PC-9 (cell line): ENCODE results near the gene CIT. TPM values are rescaled to one million over a fixed set of nuclear protein-coding genes. Genes with fewer than 3 reads are reported as not detected.
"Not testable (repeated sequence)": the region's sequence is repeated elsewhere in the genome, so short reads cannot be mapped to it uniquely, and the experiment has no call there.

ENCODE experiments used
- BruUV-seq: library from RNA; stranded (reverse); fragments of 400-500 nt; replicated peaks from 2 replicates; lab custom pipeline; 2021; lab: Mats Ljungman, UMichigan
- CTCF ChIA-PET: fragments of 300-600 bp; sonication (Branson Sonifier 250); formaldehyde crosslinking; loops from one replicate; lab custom pipeline; 2022; ENCODE audit warnings: antibody characterized with exemption; lab: Charles Lee
- POLR2A ChIA-PET: fragments of 300-600 bp; sonication (Branson Sonifier 250); formaldehyde crosslinking; loops from one replicate; lab custom pipeline; 2022; ENCODE audit warnings: antibody characterized with exemption; ENCODE audit not compliant: unreplicated experiment; lab: Charles Lee
- DNase-seq, 2 experiments: peaks; one replicate each; pipeline versions ENCODE4 v3.0.0 to v3.0.0-alpha.2; 2015 to 2022; ENCODE audit warnings: mixed read lengths in 1 of 2
- H2AFZ ChIP-seq: fragments of 200-600 bp; sonication (generic); 2 replicates; pipeline ENCODE4 v1.8.1; 2017; ENCODE audit warnings: antibody characterized with exemption
- H3F3A ChIP-seq: fragments of 200-600 bp; sonication (generic); 2 replicates; pipeline ENCODE4 v1.8.1; 2017; ENCODE audit warnings: antibody characterized with exemption, mild to moderate bottlenecking, low read depth; ENCODE audit not compliant: insufficient read depth
- H3K27ac ChIP-seq: fragments of 200-600 bp; sonication (generic); 2 replicates; pipeline ENCODE4 v1.6.1; 2016; ENCODE audit warnings: mixed run types
- H3K27me3 ChIP-seq: fragments of 200-600 bp; sonication (generic); 2 replicates; pipeline ENCODE4 v1.6.1; 2016; ENCODE audit warnings: low read depth, mixed run types; ENCODE audit not compliant: insufficient read depth
- H3K36me3 ChIP-seq: fragments of 200-600 bp; sonication (generic); 2 replicates; pipeline ENCODE4 v1.6.1; 2016; ENCODE audit warnings: low read depth, mixed run types
- H3K4me1 ChIP-seq: fragments of 200-600 bp; sonication (generic); replicated peaks from 2 replicates; pipeline ENCODE4 v1.6.1; 2016; ENCODE audit warnings: mixed run types; ENCODE audit not compliant: insufficient read depth
- H3K4me2 ChIP-seq: fragments of 200-600 bp; sonication (generic); 2 replicates; pipeline ENCODE4 v1.6.1; 2017; ENCODE audit warnings: mixed run types
- H3K4me3 ChIP-seq: fragments of 200-600 bp; sonication (generic); 2 replicates; pipeline ENCODE4 v1.6.1; 2016; ENCODE audit warnings: mixed run types
- H3K79me2 ChIP-seq: fragments of 200-600 bp; sonication (generic); 2 replicates; pipeline ENCODE4 v1.6.1; 2017; ENCODE audit warnings: low read depth, mixed run types
- H3K9me2 ChIP-seq: fragments of 200-600 bp; sonication (generic); 2 replicates; pipeline ENCODE4 v1.8.1; 2017; ENCODE audit warnings: mild to moderate bottlenecking; ENCODE audit not compliant: insufficient read depth
- H3K9me3 ChIP-seq: fragments of 200-600 bp; sonication (generic); 2 replicates; pipeline ENCODE4 v1.8.1; 2016; ENCODE audit warnings: low read depth; ENCODE audit not compliant: insufficient read depth
- H4K20me1 ChIP-seq: fragments of 200-600 bp; sonication (generic); 2 replicates; pipeline ENCODE4 v1.8.1; 2017; ENCODE audit not compliant: insufficient read depth
- EZH2 ChIP-seq: fragments of 200-600 bp; sonication (generic); IDR thresholded peaks from 2 replicates; pipeline ENCODE4 v1.8.0; 2017; ENCODE audit warnings: antibody characterized with exemption, low read depth
- intact Hi-C: fragments of 100-400 bp; cut with micrococcal nuclease; formaldehyde crosslinking; loops from one replicate; pipeline ENCODE4 v1.10.0; 2022; ENCODE audit not compliant: unreplicated experiment
- total RNA-seq: library from RNA; stranded (reverse); gene quantifications from 2 replicates; pipeline ENCODE4 v1.2.3, GENCODE V29; 2021
- TF ChIP-seq, protein P1 (sequence below): fragments of 200-600 bp; sonication (generic); conservative IDR thresholded peaks from 2 replicates; pipeline ENCODE4 v1.6.1; 2017; ENCODE audit warnings: mixed run types, antibody characterized with exemption, mild to moderate bottlenecking, moderate library complexity

CIT gene
- total RNA-seq, 1 experiment from 2014 or later, result 81.8 TPM

DNA sequence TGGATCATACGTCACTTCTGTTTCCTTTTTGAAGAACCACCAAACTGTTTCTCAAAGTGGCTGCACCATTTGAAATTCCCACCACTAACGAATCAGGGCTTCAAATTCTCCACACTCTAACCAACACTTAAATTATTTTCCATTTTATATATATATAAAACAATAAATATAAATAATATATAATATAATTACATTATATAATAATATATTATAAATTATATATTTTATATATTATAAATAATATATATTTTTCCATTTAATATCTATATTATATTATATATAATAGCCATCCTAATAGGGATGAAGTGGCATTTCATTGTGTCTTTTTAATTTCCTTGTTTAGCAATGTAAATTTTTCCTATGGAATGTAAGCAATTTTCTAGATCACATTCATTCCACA, 24.6 kb upstream of the CIT start:
- Histone ChIP-seq H3K36me3 (no peaks in the 10 kb centered on the region), H2AFZ (no peak overlapping the region), H3F3A (no peaks in the 10 kb centered on the region), H3K79me2 (no peaks in the 10 kb centered on the region), H3K27ac (no peak overlapping the region), H3K4me1 (no peaks in the 10 kb centered on the region), H3K9me3 (no peaks in the 10 kb centered on the region), H3K4me2 (no peak overlapping the region), H3K27me3 (no peaks in the 10 kb centered on the region), H3K4me3 (no peak overlapping the region), H4K20me1 (no peaks in the 10 kb centered on the region), H3K9me2 (no peaks in the 10 kb centered on the region)
- CTCF ChIA-PET, result no interaction called here
- no peak for DNase-seq
- TF ChIP-seq EZH2, result no peak
- TF ChIP-seq, protein P1, sequence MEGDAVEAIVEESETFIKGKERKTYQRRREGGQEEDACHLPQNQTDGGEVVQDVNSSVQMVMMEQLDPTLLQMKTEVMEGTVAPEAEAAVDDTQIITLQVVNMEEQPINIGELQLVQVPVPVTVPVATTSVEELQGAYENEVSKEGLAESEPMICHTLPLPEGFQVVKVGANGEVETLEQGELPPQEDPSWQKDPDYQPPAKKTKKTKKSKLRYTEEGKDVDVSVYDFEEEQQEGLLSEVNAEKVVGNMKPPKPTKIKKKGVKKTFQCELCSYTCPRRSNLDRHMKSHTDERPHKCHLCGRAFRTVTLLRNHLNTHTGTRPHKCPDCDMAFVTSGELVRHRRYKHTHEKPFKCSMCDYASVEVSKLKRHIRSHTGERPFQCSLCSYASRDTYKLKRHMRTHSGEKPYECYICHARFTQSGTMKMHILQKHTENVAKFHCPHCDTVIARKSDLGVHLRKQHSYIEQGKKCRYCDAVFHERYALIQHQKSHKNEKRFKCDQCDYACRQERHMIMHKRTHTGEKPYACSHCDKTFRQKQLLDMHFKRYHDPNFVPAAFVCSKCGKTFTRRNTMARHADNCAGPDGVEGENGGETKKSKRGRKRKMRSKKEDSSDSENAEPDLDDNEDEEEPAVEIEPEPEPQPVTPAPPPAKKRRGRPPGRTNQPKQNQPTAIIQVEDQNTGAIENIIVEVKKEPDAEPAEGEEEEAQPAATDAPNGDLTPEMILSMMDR, result no peak
- BruUV-seq, result no TSS peak
- POLR2A ChIA-PET, result no interaction called here
- intact Hi-C loops, result loop anchor here (2.0 kb wide), 1 partner anchor 39 kb away; no protein-coding TSS in a partner anchor

DNA sequence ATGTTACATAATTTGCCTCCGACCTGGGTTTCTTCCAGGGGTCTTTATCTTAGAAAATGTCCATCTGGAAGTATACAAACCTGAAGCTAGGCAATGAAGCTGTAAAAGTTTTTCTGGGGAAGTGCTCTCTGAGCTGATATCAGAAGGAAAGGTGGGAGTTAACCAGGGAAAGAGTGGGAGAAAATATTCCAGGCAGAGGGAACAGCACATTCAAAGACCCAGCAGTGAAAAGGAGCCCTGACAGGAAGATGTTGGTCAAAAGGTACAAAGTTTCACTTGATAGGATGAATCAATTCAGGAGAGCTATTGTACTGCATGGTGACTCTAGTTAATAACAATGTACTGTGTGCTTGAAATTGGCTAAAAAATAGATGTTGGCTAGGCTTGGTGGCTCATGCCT, 17.8 kb upstream of the CIT start:
- Histone ChIP-seq H3K4me1 (no peaks in the 10 kb centered on the region), H3K9me3 (no peaks in the 10 kb centered on the region), H4K20me1 (no peaks in the 10 kb centered on the region), H3K27me3 (no peaks in the 10 kb centered on the region), H3K4me2 (no peak overlapping the region), H2AFZ (no peak overlapping the region), H3K79me2 (no peaks in the 10 kb centered on the region), H3K27ac (no peak overlapping the region), H3K9me2 (no peaks in the 10 kb centered on the region), H3K36me3 (no peaks in the 10 kb centered on the region), H3F3A (0 out of 2 replicates have a peak, but pooled peaks cover 3% of the 10 kb centered on the region), H3K4me3 (no peak overlapping the region)
- intact Hi-C loops, result no loop called here
- POLR2A ChIA-PET, result no interaction called here
- no TSS peak for BruUV-seq
- TF ChIP-seq EZH2, result no peak
- TF ChIP-seq, protein P1, result no peak
- DNase-seq, result no peak
- CTCF ChIA-PET, result no interaction called here

DNA sequence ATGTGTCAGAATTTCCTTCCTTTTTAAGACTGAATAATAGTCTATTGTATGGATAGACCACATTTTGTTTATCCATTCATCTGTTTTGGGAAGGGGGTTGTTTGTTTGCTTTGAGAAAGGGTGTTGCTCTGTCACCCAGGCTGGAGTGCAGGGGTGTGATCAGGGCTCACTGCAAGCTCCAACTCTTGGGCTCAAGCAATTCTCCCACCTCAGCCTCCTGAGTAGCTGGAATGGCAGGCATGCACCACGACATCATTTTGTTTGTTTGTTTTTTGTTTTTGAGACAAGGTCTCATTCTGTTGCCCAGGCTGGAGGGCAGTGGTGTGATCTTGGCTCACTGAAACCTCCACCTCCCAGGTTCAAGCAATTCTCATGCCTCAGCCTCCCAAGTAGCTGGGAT, 15.5 kb upstream of the CIT start:
- H4K20me1 ChIP-seq, POLR2A ChIA-PET, H3K79me2 ChIP-seq, H2AFZ ChIP-seq, H3K9me2 ChIP-seq, intact Hi-C loops, DNase-seq, H3K9me3 ChIP-seq, H3K27me3 ChIP-seq, H3K4me1 ChIP-seq, H3K4me3 ChIP-seq, BruUV-seq, H3F3A ChIP-seq, CTCF ChIA-PET, H3K4me2 ChIP-seq, H3K36me3 ChIP-seq, H3K27ac ChIP-seq: not testable (repeated sequence)

DNA sequence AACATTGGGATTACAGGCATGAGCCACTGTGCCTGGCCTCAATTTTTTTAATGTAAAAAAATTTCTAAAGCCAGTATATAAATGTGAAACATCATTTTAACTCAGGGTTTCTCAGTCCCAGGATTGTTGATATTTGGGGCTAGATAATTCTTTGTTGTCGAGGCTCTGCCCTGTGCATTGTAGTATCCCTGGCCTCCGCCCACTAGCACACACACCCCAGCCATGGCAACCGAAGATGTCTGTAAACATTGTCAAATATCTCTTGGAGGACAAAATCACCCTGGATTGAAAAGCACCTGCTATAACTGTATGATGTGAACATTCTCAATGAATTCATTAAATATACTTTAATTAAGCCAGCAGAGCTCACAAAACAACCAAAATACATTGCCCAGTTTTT, 8.4 kb upstream of the CIT start:
- no TSS peak for BruUV-seq
- ChIA-PET POLR2A (no interaction called here), CTCF (no interaction called here)

DNA sequence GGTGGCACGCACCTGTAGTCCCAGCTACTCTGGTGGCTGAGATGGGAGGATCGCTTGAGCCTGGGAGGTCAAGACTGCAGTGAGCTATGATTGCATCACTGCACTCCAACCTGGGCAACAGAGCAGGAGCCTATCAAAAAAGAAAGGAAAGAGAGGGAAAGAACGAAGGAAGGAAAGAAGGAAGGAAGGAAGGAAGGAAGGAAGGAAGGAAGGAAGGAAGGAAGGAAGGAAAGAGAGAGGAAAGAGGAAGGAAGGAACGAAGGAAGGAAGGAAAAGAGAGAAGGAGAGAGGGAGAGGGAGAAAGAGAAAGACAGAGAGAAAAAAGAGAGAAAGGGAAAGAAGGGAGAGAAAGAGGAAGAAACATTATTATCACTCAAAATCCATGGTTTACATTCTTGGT, 6.7 kb upstream of the CIT start:
- intact Hi-C loops, CTCF ChIA-PET, DNase-seq, H3K9me3 ChIP-seq, H3F3A ChIP-seq, H3K27ac ChIP-seq, POLR2A ChIA-PET, H3K4me3 ChIP-seq, H3K4me2 ChIP-seq, H3K4me1 ChIP-seq, H3K9me2 ChIP-seq, H3K79me2 ChIP-seq, H3K27me3 ChIP-seq, H4K20me1 ChIP-seq, H3K36me3 ChIP-seq, BruUV-seq, H2AFZ ChIP-seq: not testable (repeated sequence)

More for the DNA sequence above, 8.4 kb upstream of the CIT start:
- no peak for DNase-seq
- Histone ChIP-seq H3K4me2 (no peak overlapping the region), H3K36me3 (no peaks in the 10 kb centered on the region), H3F3A (no peaks in the 10 kb centered on the region), H3K79me2 (no peaks in the 10 kb centered on the region), H4K20me1 (no peaks in the 10 kb centered on the region), H3K9me2 (no peaks in the 10 kb centered on the region), H3K4me3 (no peak overlapping the region), H3K27me3 (no peaks in the 10 kb centered on the region), H2AFZ (no peak overlapping the region), H3K4me1 (no peaks in the 10 kb centered on the region), H3K27ac (no peak overlapping the region), H3K9me3 (no peaks in the 10 kb centered on the region)
- intact Hi-C loops, result no loop called here
- no peak for TF ChIP-seq EZH2
- TF ChIP-seq, protein P1, result no peak
